ENCODE results near the gene TTLL3. TPM values are rescaled to one million over a fixed set of nuclear protein-coding genes. Genes with fewer than 3 reads are reported as not detected.

Gene TTLL3
- total and polyA plus RNA-seq, 2 of the 4 experiments (the other 2 are of a cell fraction): 6.8 to 43.4 TPM

DNA sequence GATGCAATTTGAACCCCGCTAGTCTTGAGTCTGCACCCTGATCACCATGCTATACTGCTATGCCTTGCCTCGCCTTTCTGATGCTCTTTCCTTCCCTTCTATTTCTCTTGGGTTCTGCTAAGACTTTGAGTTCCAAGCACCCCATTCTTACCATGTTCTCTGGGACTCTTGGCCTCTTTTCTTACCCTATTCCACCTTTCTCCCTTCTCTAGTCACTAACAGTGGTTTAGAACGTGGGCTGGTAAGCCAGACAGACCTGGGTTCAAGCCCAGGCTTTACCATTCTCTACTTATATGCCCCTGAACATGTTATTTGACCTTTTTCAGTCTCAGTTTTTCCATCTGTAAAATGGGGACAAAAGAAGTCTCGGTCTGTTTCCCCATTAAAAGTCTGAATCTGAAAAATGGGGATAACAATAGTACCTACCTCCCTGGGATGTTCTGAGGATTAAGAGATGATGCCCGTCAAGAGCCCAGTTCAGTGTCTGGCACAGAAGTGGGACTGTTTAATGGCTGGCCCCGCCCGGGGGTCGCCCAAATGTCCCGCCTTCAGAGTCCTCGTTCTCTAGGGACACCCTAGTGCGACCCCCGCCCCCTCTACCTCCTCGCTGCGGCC lies 18.2 kb upstream of the TTLL3 start:
- H3K4ac ChIP-seq (ENCODE audit: low read depth, low read length): peak overlapping the region; percentile 97
- CTCF ChIA-PET: interaction anchor here (0.9 kb wide), 1 partner anchor 76 kb away, joined by 5 read pairs; no protein-coding TSS in a partner anchor
- H3K36me3 ChIP-seq (ENCODE audit: control insufficient read depth, insufficient read depth, low read length): peaks cover 29% of the 10 kb centered on the region
- peak overlapping the region; percentile 94 for H2AFZ ChIP-seq (replicated peaks; ENCODE audit: low read length, poor library complexity)
- peak overlapping the region; percentile 60 for H2BK120ac ChIP-seq (ENCODE audit: low read depth, low read length)
- H3K14ac ChIP-seq (replicated peaks; ENCODE audit: low read depth, low read length): peak overlapping the region; percentile 97
- no peak for DNase-seq
- peak overlapping the region; percentile 87 for H3K9ac ChIP-seq (ENCODE audit: low read depth, low read length)
- dilution Hi-C loops (cut with HindIII; ENCODE audit: low sequenced_read_pairs, unreplicated experiment) (no loop called here), in situ Hi-C loops (cut with MboI; ENCODE audit: low sequenced_read_pairs) (no loop called here), intact Hi-C loops (cut with micrococcal nuclease) (loop anchor here (5.0 kb wide), 1 partner anchor 60 kb away; the partner anchor contains the start of gene BRPF1)
- peak overlapping the region; percentile 89 for H4K5ac ChIP-seq (ENCODE audit: low read depth, low read length)
- WGBS, 2 experiments (ENCODE audit: extremely low coverage in 2 of 2, insufficient read length in 1 of 2): 94% methylated on average over 2 of the region's 14 CpGs; no CpG with 5 or more reads in 1 of the 2 experiments
- H3K4me2 ChIP-seq (ENCODE audit: low read depth, low read length): peak overlapping the region; percentile 94
- peaks cover 22% of the 10 kb centered on the region; the same call in 1 of the 2 replicates for H4K20me1 ChIP-seq (ENCODE audit: insufficient read depth, low read length)
- H3K18ac ChIP-seq (ENCODE audit: low read depth, low read length): peak overlapping the region; percentile 64
- H3K56ac ChIP-seq (ENCODE audit: extremely low read depth, insufficient read depth, low read length): peak overlapping the region; percentile 84
- H4K91ac ChIP-seq (ENCODE audit: insufficient read depth, low read depth, low read length): peak overlapping the region; percentile 84
- POLR2A ChIA-PET (ENCODE audit: unreplicated experiment): no interaction called here
- peaks cover 31 to 51% of the 10 kb centered on the region in 2 experiments for H3K79me1 ChIP-seq (ENCODE audit: low read depth in 1 of 2, low read length in 2 of 2)
- peak overlapping the region; percentile 95 for H2AK9ac ChIP-seq (replicated peaks; ENCODE audit: low read depth, low read length, poor library complexity)
- TSS peak; percentile 64 for BruUV-seq (replicated peaks)
- H3K9me1 ChIP-seq (ENCODE audit: insufficient read depth, low read length): peaks cover 19% of the 10 kb centered on the region
- peak overlapping the region; percentile 96 for H3K23ac ChIP-seq (ENCODE audit: low read depth, low read length)
- H3K4me3 ChIP-seq (ENCODE audit: insufficient read depth, low read depth, low read length): peak overlapping the region; percentile 88
- H3K27me3 ChIP-seq (ENCODE audit: control insufficient read depth, insufficient read depth, low read length): no peaks in the 10 kb centered on the region
- no peaks in the 10 kb centered on the region for H3K9me3 ChIP-seq (ENCODE audit: control insufficient read depth, insufficient read depth, low read length)
- H2BK5ac ChIP-seq (ENCODE audit: low read depth, low read length, poor library complexity, severe bottlenecking): peak overlapping the region; percentile 95
- peak overlapping the region; percentile 88 to 97 for H4K8ac ChIP-seq (ENCODE audit: low read depth in 2 of 2, low read length in 2 of 2)
- H3K4me1 ChIP-seq (ENCODE audit: control insufficient read depth, insufficient read depth, low read length): peaks cover 9% of the 10 kb centered on the region
- peak overlapping the region; percentile 53 for H2BK15ac ChIP-seq (ENCODE audit: low read depth, low read length)
- H2AK5ac ChIP-seq (ENCODE audit: low read depth, low read length): peak overlapping the region; percentile 93
- no peak overlapping the region for H2BK20ac ChIP-seq (ENCODE audit: low read depth, low read length)
- peak overlapping the region; percentile 95 for H3K27ac ChIP-seq (ENCODE audit: insufficient read depth, low read length)
- ATAC-seq (ENCODE audit: low read depth): no peak
- TF ChIP-seq CEBPB (IDR thresholded peaks at IDR 0.05; ENCODE audit: low read depth, low read length) (no peak), POLR2A (IDR thresholded peaks at IDR 0.05; ENCODE audit: low read depth, low read length) (0 out of 2 replicates have a peak, but pooled peaks have one; percentile 11)
